Cardiac fibroblast (primary cell): ENCODE data around the gene SOAT1.
"Not testable (repeated sequence)": the region's sequence is repeated elsewhere in the genome, so short reads cannot be mapped to it uniquely, and the experiment has no call there.

Experiments used
- DNase-seq, 2 donors: peaks; one replicate each; pipeline versions ENCODE4 v3.0.0 to v3.0.0-alpha.2; 2010; ENCODE audit warnings: low read depth in 2 of 2
- H3K4me3 ChIP-seq, 2 donors: replicated peaks in 1 of 2; 1 replicate in 1 of 2; 2 replicates in 1 of 2; pipeline ENCODE4 v1.5.1; 2011; ENCODE audit warnings: low read depth in 2 of 2, low read length in 2 of 2, mild to moderate bottlenecking in 2 of 2, moderate library complexity in 1 of 2
- TF ChIP-seq, protein P1 (sequence below): IDR thresholded peaks from one replicate; pipeline ENCODE4 v1.5.1; 2011; ENCODE audit warnings: low read depth, mild to moderate bottlenecking, low read length, inconsistent platforms

The SOAT1 gene

DNA sequence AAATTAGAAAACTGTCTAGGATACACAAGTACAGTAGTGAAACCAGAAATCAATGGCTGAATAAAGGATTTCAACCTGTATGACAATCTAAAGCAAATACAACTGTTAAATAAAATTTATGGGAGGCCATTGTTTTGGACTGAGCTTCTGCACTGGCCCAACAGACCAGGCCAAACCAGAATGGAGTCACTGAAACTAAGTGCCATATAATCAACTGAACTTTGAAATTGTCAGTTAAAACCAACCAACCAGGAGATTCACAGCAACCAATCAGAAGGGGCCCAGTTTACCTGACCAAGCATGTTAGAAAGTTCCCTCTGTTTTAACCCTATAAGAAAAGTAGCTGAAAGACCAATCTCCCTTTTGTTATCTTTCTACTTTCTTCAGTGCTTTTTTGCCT is 30.5 kb upstream of the SOAT1 start:
- H3K4me3 ChIP-seq: no peak overlapping the region
- TF ChIP-seq, protein P1, sequence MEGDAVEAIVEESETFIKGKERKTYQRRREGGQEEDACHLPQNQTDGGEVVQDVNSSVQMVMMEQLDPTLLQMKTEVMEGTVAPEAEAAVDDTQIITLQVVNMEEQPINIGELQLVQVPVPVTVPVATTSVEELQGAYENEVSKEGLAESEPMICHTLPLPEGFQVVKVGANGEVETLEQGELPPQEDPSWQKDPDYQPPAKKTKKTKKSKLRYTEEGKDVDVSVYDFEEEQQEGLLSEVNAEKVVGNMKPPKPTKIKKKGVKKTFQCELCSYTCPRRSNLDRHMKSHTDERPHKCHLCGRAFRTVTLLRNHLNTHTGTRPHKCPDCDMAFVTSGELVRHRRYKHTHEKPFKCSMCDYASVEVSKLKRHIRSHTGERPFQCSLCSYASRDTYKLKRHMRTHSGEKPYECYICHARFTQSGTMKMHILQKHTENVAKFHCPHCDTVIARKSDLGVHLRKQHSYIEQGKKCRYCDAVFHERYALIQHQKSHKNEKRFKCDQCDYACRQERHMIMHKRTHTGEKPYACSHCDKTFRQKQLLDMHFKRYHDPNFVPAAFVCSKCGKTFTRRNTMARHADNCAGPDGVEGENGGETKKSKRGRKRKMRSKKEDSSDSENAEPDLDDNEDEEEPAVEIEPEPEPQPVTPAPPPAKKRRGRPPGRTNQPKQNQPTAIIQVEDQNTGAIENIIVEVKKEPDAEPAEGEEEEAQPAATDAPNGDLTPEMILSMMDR: no peak
- no peak for DNase-seq

GRCh38 chr1:179264507-179264906 is 29.1 kb upstream of the SOAT1 start:
- TF ChIP-seq, protein P1: no peak

DNA sequence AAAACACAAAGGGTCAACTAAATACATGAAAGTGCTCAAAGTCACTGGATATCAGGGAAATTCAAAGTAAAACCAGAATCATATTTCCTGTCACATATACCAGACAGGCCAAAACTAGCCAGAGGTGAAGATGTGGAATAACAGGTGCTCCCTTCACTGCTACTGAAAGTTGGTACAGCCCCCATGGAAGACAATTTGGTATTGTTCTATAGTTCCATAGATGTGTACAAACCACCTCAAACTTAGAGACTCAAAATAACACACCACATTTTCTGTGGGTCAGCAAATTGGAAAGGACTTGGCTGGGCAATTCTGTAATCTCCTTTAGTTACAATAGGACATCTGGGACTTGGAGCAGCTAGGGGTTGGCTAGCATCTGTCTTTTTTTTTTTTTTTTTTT is 24.5 kb upstream of the SOAT1 start:
- no peak for DNase-seq
- no peak overlapping the region for H3K4me3 ChIP-seq
- TF ChIP-seq, protein P1: no peak

More at GRCh38 chr1:179264507-179264906, 29.1 kb upstream of the SOAT1 start:
- no peak overlapping the region for H3K4me3 ChIP-seq
- DNase-seq: peak in 1 of 2 donors; percentile 11

DNA sequence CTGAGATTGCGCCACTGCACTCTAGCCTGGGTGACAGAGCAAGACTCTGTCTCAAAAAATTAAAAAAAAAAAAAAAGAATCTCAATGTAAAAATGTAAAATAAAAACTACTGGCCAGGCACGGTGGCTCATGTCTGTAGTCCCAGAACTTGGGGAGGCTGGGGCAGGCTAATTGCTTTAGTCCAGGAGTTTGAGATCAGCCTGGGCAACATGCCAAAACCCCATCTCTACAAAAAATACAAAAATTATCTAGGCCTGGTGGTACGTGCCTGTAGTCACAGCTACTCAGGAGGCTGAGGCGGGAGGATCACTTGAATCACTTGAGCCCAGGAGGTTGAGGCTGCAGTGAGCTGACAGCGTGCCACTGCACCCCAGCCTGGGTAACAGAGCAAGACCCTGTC is 19.2 kb upstream of the SOAT1 start:
- not testable (repeated sequence) for H3K4me3 ChIP-seq, DNase-seq

DNA sequence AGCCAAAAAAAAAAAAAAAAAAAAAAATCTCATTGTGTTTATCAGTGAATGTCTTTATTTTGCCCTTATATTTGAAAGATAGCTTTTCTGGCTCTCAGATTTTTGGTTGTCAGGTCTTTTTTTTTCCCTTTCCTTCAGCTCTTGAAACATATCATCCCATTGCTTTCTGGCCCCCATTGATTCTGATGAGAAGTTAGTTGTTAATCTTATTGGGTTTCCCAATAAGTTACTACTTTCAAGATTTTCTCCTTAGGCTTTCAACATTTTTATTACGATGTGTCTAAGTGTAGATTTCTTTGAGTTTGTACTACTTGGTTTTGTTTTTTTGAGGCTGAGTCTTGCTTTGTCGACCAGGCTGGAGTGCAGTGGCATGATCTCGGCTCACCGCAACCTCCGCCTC is 14.7 kb upstream of the SOAT1 start:
- no peak overlapping the region for H3K4me3 ChIP-seq
- TF ChIP-seq, protein P1: no peak
- DNase-seq: no peak

GRCh38 chr1:179283992-179284391 is 9.6 kb upstream of the SOAT1 start:
- H3K4me3 ChIP-seq: no peak overlapping the region
- TF ChIP-seq, protein P1: no peak
- no peak for DNase-seq

DNA sequence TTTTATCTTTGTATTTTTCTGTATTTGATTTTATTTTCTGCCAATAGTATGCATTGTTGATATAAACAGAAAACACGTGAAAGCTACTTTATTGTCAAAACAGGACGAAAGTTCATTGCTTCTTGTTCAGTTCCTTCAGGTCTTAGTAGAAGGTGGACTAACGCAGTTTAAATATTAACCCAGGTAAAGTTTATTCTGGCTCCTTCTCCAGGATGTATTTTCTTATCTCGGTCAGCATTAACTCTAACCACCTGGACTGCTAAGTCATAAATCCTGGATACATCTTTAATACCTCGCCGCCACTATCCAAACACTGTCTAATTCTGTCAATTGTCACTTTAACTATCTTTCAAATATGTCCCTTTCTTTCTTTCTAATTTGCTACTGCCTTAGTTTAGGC is 5.7 kb upstream of the SOAT1 start:
- TF ChIP-seq, protein P1: no peak
- H3K4me3 ChIP-seq: no peak overlapping the region
- no peak for DNase-seq

- TF ChIP-seq, protein P1: no peak
- no peak overlapping the region for H3K4me3 ChIP-seq
- no peak for DNase-seq
These were observed 4.6 kb upstream of the SOAT1 start for GRCh38 chr1:179288977-179289376.
